GM21381 (cell line): ENCODE data around the gene TMEM208.

Experiments
- ATAC-seq: cut with Tn5 transposase; IDR thresholded peaks from one replicate; pipeline ENCODE4 v1.9.1; 2021; ENCODE audit warnings: mild to moderate bottlenecking, moderate library complexity; ENCODE audit not compliant: unreplicated experiment

The TMEM208 gene

DNA sequence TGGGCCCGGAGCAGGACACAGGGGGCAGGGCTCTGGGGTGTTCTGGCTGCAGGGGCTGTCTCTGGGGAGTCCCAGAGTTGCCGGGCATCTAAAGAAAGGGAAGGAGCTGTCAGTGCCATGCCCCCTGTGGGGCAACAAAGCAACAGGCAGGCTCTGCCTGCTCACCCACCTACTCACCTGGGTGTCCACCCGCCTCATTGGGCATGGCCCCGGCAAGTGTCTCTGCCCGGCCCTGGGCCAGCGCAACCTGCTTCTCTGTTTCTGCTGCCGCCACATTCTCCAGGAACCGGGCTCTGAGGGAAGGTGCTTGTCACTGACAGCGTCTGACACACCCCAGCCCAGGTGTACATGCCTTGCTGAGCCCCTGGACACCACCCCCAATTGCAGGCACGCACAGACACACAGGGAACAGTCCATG lies 7.3 kb downstream of the TMEM208 start:
- ATAC-seq, result no peak

DNA sequence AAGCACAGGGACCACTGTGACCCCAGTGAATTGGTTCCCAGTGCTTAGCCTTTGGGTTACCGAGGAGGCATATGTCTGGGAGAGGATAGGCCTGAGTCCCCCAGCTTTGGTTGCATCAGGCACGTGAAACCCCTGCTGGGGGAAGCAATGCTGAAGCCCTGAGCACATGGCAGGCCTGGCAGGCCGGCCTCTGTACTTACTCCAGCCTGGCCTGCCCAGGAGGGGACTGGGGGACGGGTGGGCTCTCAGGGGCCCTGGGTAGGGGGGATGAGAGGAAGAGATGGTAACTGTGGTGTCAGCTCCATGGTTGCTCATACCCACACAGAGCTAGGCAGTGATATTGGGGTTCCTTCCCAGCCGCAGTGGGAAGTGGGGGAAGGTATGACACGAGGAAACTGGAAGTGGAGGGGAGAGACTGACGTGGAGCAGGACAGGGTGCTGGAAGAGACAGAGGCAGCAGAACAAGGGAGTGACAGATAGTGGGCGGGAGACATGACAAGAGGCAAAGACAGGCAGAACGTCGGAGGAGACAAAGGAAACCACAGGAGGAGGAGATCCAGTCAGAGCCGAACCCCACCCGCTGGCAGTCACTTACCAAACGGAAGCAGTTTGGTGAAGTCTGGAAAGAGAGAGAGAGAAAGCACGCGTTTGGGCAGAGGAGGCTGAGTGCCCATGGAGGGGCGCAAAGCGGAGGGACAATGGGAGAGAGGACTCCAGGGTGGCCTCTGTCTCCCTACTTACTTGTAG lies 9.1 kb downstream of the TMEM208 start:
- no peak for ATAC-seq

DNA sequence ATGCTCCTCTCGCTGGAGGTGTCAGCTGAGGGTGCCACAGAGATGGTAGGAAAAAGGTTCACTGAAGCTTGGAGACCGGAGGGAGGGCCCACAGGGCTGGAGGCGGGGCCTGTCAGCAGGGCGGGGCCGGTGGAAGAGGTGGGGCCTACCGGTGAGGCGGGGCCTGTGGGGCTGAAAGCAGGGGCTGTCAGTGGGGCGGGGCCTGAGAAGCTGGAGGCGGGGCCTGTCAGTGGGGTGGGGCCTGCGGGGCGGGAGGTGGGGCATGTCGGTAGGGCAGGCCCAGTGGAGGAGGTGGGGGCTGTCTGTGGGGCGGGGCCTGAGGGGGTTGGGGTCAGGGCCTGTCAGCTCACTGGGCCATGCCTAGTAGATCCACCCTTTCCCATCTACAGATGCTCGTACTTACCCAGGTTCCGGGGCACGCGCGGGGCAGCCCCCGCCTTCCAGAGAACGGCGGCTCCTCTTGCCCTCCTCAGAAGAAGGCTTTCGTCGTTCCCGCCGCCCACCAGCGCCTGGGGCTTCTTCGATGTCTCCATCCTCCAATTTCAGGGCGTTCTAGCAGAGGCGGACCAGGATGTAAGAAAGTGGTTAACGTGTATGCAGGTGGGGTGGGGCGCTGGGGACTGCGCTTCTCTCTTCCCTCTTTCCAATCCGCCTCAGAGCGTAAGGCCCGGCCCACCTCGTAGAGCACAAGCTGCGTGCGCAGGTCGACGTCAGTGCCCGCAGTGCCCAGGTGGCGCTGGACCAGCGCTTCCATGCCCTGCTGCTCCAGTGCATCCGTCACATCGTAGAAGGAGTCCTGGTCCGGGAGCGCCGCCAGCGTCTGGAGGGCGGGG lies 9.8 kb downstream of the TMEM208 start:
- ATAC-seq, result no peak

DNA sequence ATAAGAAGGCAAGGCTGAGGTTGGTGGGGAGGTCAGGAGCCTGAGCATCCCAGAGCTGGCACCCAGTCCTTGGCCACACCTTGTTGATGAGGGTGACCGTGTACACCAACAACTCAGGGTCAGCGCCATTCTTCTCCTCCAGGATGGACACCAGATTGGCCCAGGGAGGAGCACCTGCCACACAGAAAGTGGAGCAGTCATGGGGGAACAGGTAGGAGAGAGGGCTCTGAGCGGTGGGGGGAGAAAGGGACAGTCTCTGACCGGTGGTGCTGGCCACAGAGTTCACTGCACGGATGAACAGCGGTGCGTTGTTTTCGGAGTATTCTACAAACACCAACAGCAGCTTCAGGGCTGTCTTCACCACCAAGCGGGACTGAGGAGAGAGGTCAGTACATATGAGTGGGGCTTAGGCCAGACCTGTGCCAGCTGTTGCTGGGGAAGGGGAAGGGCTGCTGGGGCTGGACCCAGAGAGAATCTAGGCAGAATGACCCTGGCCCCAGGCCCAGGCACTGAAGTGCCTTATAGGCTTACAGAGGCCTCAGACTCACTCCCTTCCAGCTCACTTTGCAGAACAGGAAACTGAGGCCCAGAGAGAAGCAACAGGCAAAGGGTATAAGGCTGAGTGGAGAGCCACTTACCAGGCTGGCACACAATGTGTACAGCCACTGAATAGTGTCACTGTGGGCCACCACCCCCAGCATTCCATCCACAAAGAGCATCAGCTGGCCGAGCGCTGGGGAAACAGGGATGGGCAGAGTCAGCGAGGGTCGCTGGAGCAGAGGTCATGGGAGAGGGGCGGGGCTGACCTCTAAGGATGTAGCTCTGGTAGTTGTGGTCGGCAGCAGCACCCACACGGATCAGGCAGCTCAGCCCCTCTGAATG lies 10.7 kb downstream of the TMEM208 start:
- ATAC-seq, result no peak

DNA sequence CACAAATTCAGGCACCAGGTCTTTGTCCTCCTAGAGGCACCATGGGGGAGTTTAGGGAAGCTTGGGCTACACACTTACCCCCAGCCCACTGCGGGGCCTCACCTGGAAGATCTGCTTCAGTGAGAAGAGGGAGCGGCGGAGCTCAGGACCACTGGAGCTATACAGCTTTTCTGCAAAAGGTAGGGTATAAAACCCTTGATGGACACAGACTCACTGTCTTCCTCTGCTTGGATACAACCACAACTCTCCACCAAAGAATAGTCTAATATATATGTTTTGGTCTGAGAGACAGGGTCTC lies 11.3 kb downstream of the TMEM208 start:
- no peak for ATAC-seq

DNA sequence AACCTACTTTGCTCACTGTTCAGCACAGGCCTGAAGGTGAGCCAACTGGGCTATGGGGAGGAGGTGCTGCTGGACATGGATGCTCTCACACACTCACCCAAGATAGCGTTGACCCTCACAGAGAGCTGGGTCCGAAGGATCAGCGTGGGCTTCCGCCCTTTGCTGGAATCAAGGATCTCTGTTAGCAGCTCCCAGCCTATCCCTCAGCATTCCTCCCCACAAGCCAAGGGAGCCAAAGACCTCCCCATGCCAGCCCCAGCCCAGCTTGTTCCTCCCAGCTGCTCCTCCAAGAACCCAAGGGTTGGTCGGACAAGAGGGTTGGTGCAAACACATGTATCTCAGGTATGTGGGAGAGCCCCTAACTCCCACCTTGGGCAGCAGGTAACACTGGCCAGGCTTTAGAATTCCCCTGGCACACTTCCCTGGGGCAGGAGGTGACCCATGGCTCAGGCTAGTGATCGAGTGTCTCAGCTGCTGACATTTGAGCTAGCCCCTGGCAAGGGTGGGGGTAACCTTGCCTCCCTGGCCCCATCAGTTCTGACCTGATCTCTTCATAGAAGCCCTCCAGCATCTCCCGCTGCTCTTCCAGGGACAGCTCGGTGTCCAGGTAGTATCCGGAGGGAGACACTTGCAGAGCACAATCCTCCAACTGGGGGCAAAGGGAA lies 12.0 kb downstream of the TMEM208 start:
- no peak for ATAC-seq

DNA sequence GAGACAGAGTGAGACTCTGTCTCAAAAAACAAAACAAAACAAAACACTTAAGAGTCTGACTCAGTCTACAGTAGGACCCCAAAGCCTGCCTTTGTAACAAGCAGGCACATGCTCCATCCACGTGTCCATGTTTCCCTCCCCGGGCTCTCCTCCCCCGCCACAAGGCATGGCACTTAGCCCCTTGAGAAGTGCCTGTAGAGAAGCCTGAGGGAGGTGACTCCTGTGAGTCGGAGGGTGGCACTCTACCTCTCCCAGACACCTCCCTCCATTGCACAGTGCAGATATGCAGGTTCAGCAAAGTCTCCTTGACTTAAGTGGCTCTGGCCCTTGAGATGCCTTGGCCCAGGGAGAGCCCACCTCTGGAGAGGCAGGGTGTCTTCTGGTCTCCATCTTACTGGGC lies 13.6 kb downstream of the TMEM208 start:
- ATAC-seq, result no peak

DNA sequence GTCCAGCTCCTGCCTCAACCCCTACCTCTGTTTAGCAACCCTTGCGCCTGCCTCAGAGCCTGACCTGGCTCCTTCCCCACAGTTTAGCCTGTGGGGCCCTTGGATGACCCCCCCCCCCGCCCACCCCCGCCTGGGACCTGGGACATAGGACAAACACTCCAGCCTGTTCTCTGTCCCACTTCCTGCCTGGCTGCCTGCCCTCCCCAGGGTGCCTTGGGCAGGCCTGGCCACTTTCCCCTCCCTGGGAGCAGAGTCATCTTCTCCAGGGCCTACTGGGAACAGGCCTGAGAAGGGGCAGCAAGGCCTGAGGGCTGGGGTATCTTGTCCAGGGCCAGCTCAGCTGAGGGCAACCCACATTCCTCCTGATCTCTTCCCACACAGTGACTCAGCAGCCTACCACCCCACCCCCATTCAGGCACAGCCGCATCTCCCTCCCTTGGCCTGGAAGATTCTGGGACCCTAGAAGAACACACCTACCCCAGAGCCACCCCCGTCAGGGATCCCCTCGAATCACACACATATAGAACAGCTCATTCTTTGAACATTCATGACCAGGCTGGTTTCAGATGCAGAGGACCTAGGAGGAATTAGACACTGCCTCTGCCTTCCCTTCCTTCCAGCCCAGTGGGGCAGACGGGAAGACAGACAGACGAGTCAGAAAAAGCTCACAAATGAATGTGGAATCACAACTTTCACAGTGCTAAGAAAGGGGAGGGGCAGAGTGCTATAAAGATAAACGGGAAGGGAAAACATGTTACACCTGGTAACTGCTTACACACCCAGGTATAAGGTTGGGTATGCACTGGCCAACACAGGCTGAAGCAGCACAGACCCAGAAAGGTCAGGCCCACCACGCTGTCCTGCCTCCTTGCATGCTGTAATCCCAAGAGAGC lies 14.3 kb downstream of the TMEM208 start:
- no peak for ATAC-seq

DNA sequence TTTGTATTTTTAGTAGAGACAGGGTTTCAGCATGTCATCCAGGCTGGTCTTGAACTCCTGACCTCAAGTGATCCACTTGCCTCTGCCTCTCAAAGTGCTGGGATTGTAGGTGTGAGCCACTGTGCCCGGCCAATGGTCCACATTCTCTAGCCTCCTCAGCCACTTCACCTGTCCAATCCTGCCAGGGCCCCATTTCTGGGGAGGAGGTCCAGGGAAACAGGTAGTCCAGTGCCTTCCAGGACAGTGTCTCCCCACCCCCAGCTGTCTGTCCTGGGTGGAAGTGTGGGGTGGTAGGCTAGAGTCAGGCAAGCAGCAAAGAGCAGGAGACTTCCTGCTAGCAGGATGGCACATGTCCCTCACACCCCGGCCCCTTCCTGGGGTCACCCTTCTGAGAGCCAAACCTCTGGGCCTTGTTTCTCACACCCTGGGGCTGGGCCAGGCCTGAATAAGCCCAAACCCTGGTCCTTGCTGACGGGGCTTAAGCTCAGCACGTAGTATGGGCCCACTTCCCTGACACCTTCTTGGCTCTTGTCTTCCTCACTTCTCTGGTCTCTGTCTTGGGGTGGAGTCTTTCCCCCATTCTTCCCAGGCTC lies 15.3 kb downstream of the TMEM208 start:
- ATAC-seq, result no peak

DNA sequence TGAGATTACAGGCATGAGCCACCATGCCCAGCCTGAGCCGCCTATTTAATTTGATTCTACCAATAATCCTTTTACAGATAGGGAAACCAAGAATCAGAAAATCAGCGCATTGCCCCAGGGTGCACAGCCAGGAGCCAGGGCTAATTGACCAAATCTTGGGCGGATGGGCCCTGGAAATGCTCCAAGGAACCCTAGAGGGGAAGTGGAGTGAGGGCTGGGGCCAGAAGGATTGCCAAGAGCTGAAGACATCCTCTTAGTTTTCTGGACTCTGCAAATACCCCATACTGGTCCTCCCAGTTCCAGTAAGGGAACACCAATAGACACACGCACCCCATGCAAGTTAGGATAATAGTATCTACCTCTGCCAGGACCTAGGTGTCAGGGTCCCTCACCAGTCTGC lies 16.6 kb downstream of the TMEM208 start:
- no peak for ATAC-seq

DNA sequence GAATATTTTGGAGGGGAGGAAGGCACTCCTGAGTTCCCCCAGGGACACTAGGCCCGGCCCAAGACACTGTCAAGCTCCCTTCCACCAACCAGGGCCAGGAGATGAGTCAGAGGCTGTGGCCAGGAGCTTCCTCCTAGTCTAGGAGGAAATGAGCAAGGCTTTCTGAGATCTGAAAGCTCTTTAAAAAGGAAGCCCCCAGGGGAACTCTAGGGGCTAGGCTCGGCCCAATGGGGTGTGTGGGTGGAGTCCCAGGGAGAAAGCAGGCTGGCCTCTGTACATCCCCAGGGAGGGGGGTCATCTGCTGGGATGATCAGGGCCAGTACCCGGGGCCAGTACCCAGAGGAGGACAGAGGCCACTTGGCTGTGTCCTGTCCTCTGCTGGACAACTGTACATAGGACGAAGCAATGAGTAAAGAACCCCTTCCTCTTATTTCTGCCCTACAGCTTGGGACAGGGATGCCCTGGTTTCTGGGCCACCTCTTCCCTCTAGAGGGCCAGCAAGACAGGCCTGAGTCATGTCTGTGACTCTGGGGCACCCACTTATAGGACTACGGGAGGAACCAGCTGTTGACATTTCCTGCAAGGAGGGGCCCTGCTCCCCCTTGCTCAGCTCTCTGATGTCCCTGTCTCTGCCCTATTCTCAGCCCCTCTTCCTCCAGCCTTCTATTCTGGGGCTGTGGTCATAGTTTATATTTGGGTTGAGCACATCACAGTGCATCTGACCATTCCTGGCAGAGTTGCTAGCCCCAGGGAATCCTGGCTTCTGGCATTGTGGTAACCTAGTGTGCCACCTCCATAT lies 17.7 kb downstream of the TMEM208 start:
- ATAC-seq, result peak; percentile 45

DNA sequence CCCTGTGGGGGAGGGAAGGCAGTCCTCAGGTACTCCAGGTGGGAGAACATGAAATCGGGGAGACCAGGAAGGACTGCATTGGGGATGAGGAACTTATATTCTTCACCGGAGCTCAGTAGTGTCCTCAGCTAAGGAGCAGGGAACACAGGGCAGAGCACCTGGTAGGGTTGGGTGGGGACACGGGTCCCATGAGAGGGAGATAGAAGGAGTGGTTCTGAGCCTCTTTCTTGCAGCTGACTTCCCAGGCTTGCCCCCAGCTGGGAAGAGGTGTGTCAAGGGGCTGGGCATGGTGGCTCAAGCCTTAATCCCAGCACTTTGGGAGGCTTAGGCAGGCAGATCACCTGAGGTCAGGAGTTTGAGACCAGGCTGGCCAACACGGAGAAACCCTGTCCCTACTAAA lies 18.3 kb downstream of the TMEM208 start:
- ATAC-seq, result no peak

DNA sequence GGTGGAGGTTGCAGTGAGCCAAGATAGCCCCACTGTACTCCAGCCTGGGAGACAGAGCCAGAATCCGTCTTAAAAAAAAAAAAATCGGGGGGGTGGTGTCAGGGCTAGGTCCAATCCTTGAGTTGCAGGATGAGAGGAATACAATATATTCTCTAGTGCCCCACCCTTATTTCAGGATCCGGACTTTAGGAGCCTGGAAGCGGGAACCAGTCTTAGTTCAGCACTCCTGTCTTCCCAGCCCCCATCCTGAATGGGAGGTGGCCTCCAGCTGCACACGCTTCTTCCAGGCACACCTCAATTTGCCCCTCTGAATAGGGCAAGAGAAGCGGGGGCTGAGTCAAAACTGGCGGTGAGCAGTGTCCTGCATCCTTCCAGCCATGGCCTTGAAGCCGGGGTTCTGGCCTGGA lies 18.7 kb downstream of the TMEM208 start:
- no peak for ATAC-seq

DNA sequence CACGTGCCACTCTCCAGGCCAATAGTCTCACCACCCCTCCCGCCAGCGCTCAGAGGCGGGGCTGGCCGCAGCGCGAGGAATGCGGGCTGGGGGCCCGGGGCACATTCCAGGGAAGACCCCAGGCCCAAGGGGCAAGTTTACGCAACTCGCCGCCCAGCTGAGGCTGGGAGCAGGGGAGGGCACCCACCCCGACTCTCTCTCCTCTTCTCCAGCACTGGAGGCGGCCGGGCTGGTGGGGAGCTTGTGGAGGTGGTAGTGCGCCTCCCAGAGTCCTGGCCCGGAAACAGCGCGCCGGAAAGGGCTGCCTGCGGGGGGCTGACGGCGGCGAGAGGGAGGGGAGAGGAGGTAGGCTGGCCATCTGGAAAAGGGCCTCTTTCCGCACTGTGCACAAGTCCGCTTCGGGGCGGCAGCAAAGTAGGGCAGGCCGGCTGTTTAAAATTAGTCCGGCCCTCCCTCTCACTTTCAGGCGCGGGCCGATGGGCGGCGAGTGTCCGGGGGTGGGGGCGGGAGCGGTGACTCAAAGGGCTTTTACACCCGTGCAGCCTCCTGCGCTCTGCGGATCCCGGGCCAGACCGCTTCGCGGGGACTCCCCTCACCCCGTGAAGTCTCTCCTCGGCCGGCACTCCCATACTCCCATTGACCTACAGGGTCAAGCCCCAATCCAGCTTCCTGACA lies 19.3 kb downstream of the TMEM208 start:
- ATAC-seq, result peak; percentile 18

DNA sequence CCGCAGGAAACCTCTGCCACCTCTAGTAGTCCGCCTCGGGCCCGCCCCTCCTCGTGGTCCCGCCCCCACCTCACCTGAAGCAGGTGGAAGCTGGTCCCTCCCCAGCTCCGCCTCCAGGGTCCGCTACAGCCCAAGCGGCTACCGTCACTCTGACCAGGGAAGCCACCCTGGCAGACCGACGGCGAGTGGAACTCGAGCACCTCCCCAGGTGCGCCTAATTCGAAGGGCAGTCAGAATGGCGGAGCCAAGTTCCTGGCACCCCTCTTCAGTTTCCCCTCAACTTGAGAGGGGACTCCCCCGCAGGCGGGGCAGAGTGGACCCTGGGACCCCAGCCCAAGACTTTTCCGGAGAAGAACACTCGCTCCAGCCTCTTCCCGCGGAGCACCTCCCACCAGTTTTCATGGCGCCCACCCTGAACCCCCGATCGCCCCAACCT lies 19.8 kb downstream of the TMEM208 start:
- peak; percentile 21 for ATAC-seq

DNA sequence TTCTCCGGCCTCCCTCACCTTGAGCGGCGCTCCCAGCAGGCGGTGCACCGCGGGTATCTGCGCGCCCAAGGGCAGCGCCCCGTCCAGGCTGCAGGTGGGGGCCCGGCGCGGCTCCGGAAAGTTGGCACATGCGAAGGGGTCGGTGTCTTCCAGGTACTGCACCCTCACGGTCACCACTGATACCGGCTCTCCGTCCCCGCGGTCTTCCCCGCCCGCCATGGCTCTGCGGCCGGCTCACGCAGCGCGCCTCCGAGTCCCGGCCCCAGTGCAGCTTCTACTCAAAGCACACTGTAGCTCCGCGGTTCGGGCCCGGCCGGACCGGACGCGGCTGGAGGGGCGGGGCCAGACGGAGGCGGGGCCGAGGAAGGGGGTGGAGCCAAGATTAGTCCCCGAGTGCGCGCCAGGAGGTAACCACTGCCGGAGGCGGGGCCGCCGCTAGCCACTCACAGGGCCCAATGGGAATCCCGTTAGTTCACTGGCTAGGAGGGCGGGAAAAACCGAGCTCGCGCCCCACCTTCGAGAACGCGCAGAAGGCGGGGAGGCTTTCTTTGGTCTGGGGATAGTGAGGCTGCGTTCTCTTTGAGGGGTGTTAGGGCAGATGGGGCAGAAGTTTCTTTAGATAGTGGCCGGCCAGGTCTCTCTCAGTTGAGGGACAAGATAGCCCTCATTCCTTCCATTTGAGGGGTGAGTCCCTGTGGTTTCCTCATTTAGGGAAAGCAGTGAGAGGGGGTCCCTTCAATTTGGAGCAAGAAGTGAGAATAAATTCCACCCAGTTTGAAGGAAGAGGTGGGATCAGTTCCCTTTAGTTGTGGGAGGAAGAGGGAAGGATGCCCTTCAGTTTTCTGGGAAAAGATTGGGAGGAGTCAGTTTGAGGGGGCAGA lies 20.5 kb downstream of the TMEM208 start, which contains the start of gene FHOD1:
TSS of gene FHOD1 (minus strand) at position 290 of the 881 bp plus-strand sequence. CDS start at position 219, 71 bp downstream.
- peak; percentile 46 for ATAC-seq

DNA sequence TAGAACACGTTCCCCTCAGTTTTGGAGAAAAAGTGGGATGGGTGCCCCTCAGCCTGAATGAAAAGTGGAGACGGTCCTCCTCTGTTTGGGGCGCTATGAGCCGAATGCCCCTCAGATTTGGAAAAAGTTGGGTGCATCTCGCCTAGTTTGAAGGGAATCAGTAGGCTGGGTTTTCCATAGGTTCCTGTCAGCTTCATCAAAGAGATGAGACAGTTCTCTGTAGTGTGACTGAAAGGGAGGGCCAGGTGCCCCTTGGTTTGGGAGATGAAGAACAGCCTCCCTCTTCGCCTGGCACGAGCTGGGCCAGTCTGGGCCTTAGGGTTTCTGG lies 21.1 kb downstream of the TMEM208 start:
- no peak for ATAC-seq
